HepG2 (cell line): Measurements from ENCODE around the gene SBNO2. TPM values are rescaled to one million over a fixed set of nuclear protein-coding genes. Genes with fewer than 3 reads are reported as not detected.

ENCODE experiments used
- CBFB ChIP-seq: sonication (generic); formaldehyde crosslinking; IDR thresholded peaks from 2 replicates; pipeline ENCODE4 v1.4.0; 2020; ENCODE audit warnings: missing genetic modification reagents
- EED ChIP-seq: sonication (generic); formaldehyde crosslinking; IDR thresholded peaks from 2 replicates; pipeline ENCODE4 v1.5.0; 2020; ENCODE audit warnings: mild to moderate bottlenecking, missing genetic modification reagents
- FIP1L1 ChIP-seq: fragments of 200-400 bp; formaldehyde crosslinking; IDR thresholded peaks from 2 replicates; pipeline ENCODE4 v1.6.1; 2018; ENCODE audit warnings: low read depth, mild to moderate bottlenecking, low read length, moderate library complexity, borderline replicate concordance; ENCODE audit not compliant: insufficient read depth
- FOXJ3 ChIP-seq: sonication (generic); formaldehyde crosslinking; IDR thresholded peaks from 2 replicates; pipeline ENCODE4 v1.4.0; 2020; ENCODE audit warnings: missing genetic modification reagents, mild to moderate bottlenecking, borderline replicate concordance
- HBP1 ChIP-seq: IDR thresholded peaks from 2 replicates; pipeline ENCODE4 v1.6.1; 2016; ENCODE audit warnings: low read depth, control low read depth
- ISX ChIP-seq: sonication (generic); formaldehyde crosslinking; conservative IDR thresholded peaks from 2 replicates; pipeline ENCODE4 v1.5.0; 2020; ENCODE audit warnings: missing genetic modification reagents
- JUNB ChIP-seq: sonication (generic); formaldehyde crosslinking; IDR thresholded peaks from 2 replicates; pipeline ENCODE4 v1.8.0; 2022; ENCODE audit warnings: missing genetic modification reagents, mild to moderate bottlenecking, borderline replicate concordance
- MAFF ChIP-seq: IDR thresholded peaks from 2 replicates; pipeline ENCODE4 v1.6.1; 2011; ENCODE audit warnings: low read depth, low read length, improper control_type of control experiment
- NFYB ChIP-seq: sonication (generic); formaldehyde crosslinking; IDR thresholded peaks from 2 replicates; pipeline ENCODE4 v1.4.0; 2020; ENCODE audit warnings: missing genetic modification reagents
- NFYC ChIP-seq: IDR thresholded peaks from 2 replicates; pipeline ENCODE4 v1.6.1; 2016; ENCODE audit warnings: missing genetic modification reagents, missing compliant biosample characterization
- PHF21A ChIP-seq: sonication (generic); formaldehyde crosslinking; IDR thresholded peaks from 2 replicates; pipeline ENCODE4 v1.5.0; 2020; ENCODE audit warnings: mild to moderate bottlenecking, missing genetic modification reagents
- ZBTB49 ChIP-seq: sonication (generic); formaldehyde crosslinking; IDR thresholded peaks from 2 replicates; pipeline ENCODE4 v1.4.0; 2020; ENCODE audit warnings: missing genetic modification reagents, borderline replicate concordance
- ZFX ChIP-seq: sonication (generic); formaldehyde crosslinking; IDR thresholded peaks from 2 replicates; pipeline ENCODE4 v1.4.0; 2020; ENCODE audit warnings: mild to moderate bottlenecking, low read depth, missing genetic modification reagents, moderate library complexity
- ZFY ChIP-seq: sonication (generic); formaldehyde crosslinking; IDR thresholded peaks from 2 replicates; pipeline ENCODE4 v1.4.0; 2020; ENCODE audit warnings: missing genetic modification reagents
- ZMYM4 ChIP-seq: sonication (generic); formaldehyde crosslinking; IDR thresholded peaks from 2 replicates; pipeline ENCODE4 v1.8.1; 2023; ENCODE audit warnings: mild to moderate bottlenecking, missing genetic modification reagents
- ZNF263 ChIP-seq: sonication (generic); formaldehyde crosslinking; IDR thresholded peaks from 2 replicates; pipeline ENCODE4 v1.4.0; 2020; ENCODE audit warnings: missing genetic modification reagents
- ZNF382 ChIP-seq: sonication (generic); formaldehyde crosslinking; IDR thresholded peaks from 2 replicates; pipeline ENCODE4 v1.5.0; 2020; ENCODE audit warnings: missing genetic modification reagents, mild to moderate bottlenecking, borderline replicate concordance
- ZNF460 ChIP-seq: sonication (generic); formaldehyde crosslinking; IDR thresholded peaks from 2 replicates; pipeline ENCODE4 v1.5.1; 2020; ENCODE audit warnings: missing genetic modification reagents, mild to moderate bottlenecking, borderline replicate concordance
- ZNF652 ChIP-seq: IDR thresholded peaks from 2 replicates; pipeline ENCODE4 v1.6.1; 2016; ENCODE audit warnings: low read depth, borderline replicate concordance
- ZNF747 ChIP-seq: sonication (generic); formaldehyde crosslinking; IDR thresholded peaks from 2 replicates; pipeline ENCODE4 v1.8.1; 2023; ENCODE audit warnings: missing genetic modification reagents, mild to moderate bottlenecking, borderline replicate concordance
- ZNF770 ChIP-seq: sonication (generic); formaldehyde crosslinking; IDR thresholded peaks from 2 replicates; pipeline ENCODE4 v1.5.0; 2020; ENCODE audit warnings: mild to moderate bottlenecking, missing genetic modification reagents
- polyA plus RNA-seq, 8 experiments: library from polyadenylated mRNA; depleted of rRNA in 3 of 8; stranded (reverse) in 7 of 8; unstranded in 1 of 8; fragments of >200 nt; fragmentation: Illumina TruSeq in 4 of 8; extraction: Trizol in 4 of 8; gene quantifications; 2 replicates each; pipeline versions ENCODE4 v1.2.1 to v1.2.3, GENCODE V29; 2011 to 2016; ENCODE audit warnings: low read depth in 4 of 8, missing spikeins in 1 of 8, mixed read lengths in 1 of 8; ENCODE audit not compliant: insufficient read depth in 1 of 8
- total RNA-seq, 5 experiments: library from RNA; depleted of rRNA; stranded (reverse); fragments of >200 nt; fragmentation: Illumina TruSeq; extraction: Trizol; gene quantifications; 2 replicates each; pipeline ENCODE4 v1.2.3, GENCODE V29; 2016; ENCODE audit warnings: low read depth in 1 of 5
- TF ChIP-seq, protein P1 (sequence below): sonication (generic); formaldehyde crosslinking; IDR thresholded peaks from 2 replicates; pipeline ENCODE4 v1.9.0; 2021; ENCODE audit warnings: missing genetic modification reagents, mild to moderate bottlenecking, borderline replicate concordance

Gene SBNO2
- total and polyA plus RNA-seq, 2 of the 13 experiments (the other 11 are each of a cell fraction or from before 2014, with no cell fraction given), result 8.6 to 10.4 TPM

GRCh38 chr19:1205114-1206099, 31.3 kb upstream of the SBNO2 start, which contains the start of gene STK11 (continued):
- TF ChIP-seq FIP1L1 (no peak), ZBTB49 (CRISPR knock-in tag) (no peak), ZNF652 (CRISPR knock-in tag) (no peak), ZNF263 (no peak), JUNB (CRISPR knock-in tag) (no peak), ISX (CRISPR knock-in tag) (no peak), EED (CRISPR knock-in tag) (no peak), ZNF770 (CRISPR knock-in tag) (peak; percentile 27; the same call in 1 of the 2 replicates), ZNF747 (CRISPR knock-in tag) (no peak; the same call in 1 of the 2 replicates), HBP1 (CRISPR knock-in tag) (no peak), MAFF (no peak), ZMYM4 (CRISPR knock-in tag) (peak; percentile 58), CBFB (CRISPR knock-in tag) (0 out of 2 replicates have a peak, but pooled peaks have one; percentile 76), ZNF382 (CRISPR knock-in tag) (no peak), ZNF460 (CRISPR knock-in tag) (no peak; the same call in 1 of the 2 replicates), FOXJ3 (CRISPR knock-in tag) (no peak), ZFY (peak; percentile 67; the same call in 1 of the 2 replicates), PHF21A (CRISPR knock-in tag) (peak; percentile 70; the same call in 1 of the 2 replicates), ZFX (CRISPR knock-in tag) (peak; percentile 73), NFYC (CRISPR knock-in tag) (peak; percentile 97), NFYB (CRISPR knock-in tag) (peak; percentile 96)
- TF ChIP-seq, protein P1, sequence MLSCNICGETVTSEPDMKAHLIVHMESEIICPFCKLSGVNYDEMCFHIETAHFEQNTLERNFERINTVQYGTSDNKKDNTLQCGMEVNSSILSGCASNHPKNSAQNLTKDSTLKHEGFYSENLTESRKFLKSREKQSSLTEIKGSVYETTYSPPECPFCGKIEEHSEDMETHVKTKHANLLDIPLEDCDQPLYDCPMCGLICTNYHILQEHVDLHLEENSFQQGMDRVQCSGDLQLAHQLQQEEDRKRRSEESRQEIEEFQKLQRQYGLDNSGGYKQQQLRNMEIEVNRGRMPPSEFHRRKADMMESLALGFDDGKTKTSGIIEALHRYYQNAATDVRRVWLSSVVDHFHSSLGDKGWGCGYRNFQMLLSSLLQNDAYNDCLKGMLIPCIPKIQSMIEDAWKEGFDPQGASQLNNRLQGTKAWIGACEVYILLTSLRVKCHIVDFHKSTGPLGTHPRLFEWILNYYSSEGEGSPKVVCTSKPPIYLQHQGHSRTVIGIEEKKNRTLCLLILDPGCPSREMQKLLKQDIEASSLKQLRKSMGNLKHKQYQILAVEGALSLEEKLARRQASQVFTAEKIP (CRISPR knock-in tag), result no peak
